ENCODE measurements around the gene PCDHGB4.
A peak's percentile ranks its signal among the peaks of the same experiment; 100 is the strongest.
"Not testable (repeated sequence)": the region's sequence is repeated elsewhere in the genome, so short reads cannot be mapped to it uniquely, and the experiment has no call there.

The PCDHGB4 gene

GRCh38 chr5:141345327-141345726, 42.2 kb upstream of the PCDHGB4 start:
- H3K4me3 ChIP-seq (ENCODE audit: low read depth, low read length): no peak overlapping the region
- no peak for TF ChIP-seq CTCF (IDR thresholded peaks at IDR 0.05; ENCODE audit: borderline replicate concordance, insufficient read depth, low read depth, low read length)

GRCh38 chr5:141346017-141346416, 41.5 kb upstream of the PCDHGB4 start:
- H3K4me3 ChIP-seq (ENCODE audit: low read depth, low read length): not testable (repeated sequence)

GRCh38 chr5:141349917-141350619, 37.4 kb upstream of the PCDHGB4 start, which contains the start of gene PCDHGB1:
PCDHGB1 (plus strand) TSS chr5:141350099; CDS start chr5:141350261, 162 bp downstream.
- no peak within 1 kb of the TSS for H3K4me3 ChIP-seq (ENCODE audit: low read depth, low read length)
- peak; percentile 51; the same call in 1 of the 2 replicates for TF ChIP-seq CTCF (IDR thresholded peaks at IDR 0.05; ENCODE audit: borderline replicate concordance, insufficient read depth, low read depth, low read length)

- H3K4me3 ChIP-seq (ENCODE audit: low read depth, low read length): no peak overlapping the region
- no peak for TF ChIP-seq CTCF (IDR thresholded peaks at IDR 0.05; ENCODE audit: borderline replicate concordance, insufficient read depth, low read depth, low read length)
Measured at GRCh38 chr5:141351591-141351990, 35.9 kb upstream of the PCDHGB4 start.

GRCh38 chr5:141354900-141355469, 32.5 kb upstream of the PCDHGB4 start, which contains the start of gene PCDHGA4:
PCDHGA4 (plus strand) TSS chr5:141355021; CDS start chr5:141355108, 87 bp downstream.
- TF ChIP-seq CTCF (IDR thresholded peaks at IDR 0.05; ENCODE audit: borderline replicate concordance, insufficient read depth, low read depth, low read length): peak; percentile 32; the same call in 1 of the 2 replicates
- H3K4me3 ChIP-seq (ENCODE audit: low read depth, low read length): no peak within 1 kb of the TSS

- TF ChIP-seq CTCF (IDR thresholded peaks at IDR 0.05; ENCODE audit: borderline replicate concordance, insufficient read depth, low read depth, low read length): no peak
- H3K4me3 ChIP-seq (ENCODE audit: low read depth, low read length): no peak overlapping the region
Measured at GRCh38 chr5:141355641-141356040, 31.9 kb upstream of the PCDHGB4 start.

- H3K4me3 ChIP-seq (ENCODE audit: low read depth, low read length): no peak overlapping the region
- TF ChIP-seq CTCF (IDR thresholded peaks at IDR 0.05; ENCODE audit: borderline replicate concordance, insufficient read depth, low read depth, low read length): no peak
Measured at GRCh38 chr5:141356133-141356532, 31.4 kb upstream of the PCDHGB4 start.

Measured in GM12875 (cell line).